ENCODE data around the gene VAV1. TPM values are rescaled to one million over a fixed set of nuclear protein-coding genes. Genes with fewer than 3 reads are reported as not detected.

VAV1 gene
- total and polyA plus RNA-seq, 9 of the 15 experiments (the other 6 are each of a cell fraction or from before 2014, with no cell fraction given), result 0.46 to 20.1 (median 11.1) TPM

DNA sequence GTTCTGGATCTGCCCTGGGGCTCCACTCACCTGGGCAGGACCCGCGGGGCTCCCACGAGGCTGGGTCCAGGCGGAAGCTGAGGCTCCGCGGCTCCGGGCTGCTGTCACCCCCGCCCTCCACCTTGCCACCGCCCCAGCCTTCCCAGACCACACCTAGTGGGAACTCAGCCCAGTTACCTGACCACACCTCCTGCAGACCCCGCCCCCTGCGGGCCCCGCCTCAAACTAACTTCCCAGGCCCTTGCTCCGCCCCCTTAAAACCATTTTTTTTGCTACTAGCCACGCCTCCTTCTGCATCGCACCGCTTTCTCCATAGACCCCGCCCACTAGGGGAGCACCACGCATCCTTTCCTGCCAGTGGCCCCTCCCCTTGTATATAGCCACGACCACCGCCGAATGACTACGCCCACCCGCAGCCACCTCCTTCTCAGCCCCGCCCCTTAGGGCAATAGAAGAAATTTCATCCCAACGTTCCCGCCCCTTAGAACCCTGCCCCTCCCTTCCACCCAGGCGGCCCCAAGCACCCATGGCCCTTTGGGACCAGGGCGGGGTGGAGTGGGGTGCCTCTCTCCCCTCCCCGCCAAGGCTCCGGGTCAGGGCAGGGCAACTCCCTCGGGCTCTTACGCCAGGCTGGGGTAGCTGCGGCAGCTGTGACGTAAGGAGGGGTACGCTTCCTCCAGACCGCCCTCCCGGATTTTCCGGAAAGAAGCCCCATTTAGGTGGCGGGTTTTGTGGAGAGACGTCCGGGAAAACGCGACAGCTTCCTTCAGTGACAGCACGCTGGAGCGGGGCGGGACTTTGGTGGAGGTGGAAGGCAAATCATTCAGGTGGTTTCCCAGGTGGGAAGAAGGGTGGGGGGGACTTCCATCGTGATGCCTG is 4.9 kb upstream of the VAV1 start, which contains the start of gene SH2D3A (continued):
- TF ChIP-seq LARP7 (IDR thresholded peaks at IDR 0.05) (no peak), PCBP1 (IDR thresholded peaks at IDR 0.05; ENCODE audit: low read depth, low read length, poor library complexity, severe bottlenecking) (no peak), ZNF408 (CRISPR knock-in tag; IDR thresholded peaks at IDR 0.05; ENCODE audit: low read depth) (no peak), ID3 (CRISPR knock-in tag; IDR thresholded peaks at IDR 0.05) (no peak), ID3 (tag; IDR thresholded peaks at IDR 0.05) (no peak), ZNF764 (CRISPR knock-in tag; IDR thresholded peaks at IDR 0.05; ENCODE audit: low read depth) (no peak), CREB3L1 (IDR thresholded peaks at IDR 0.05; ENCODE audit: borderline replicate concordance, low read depth) (no peak), PKNOX1 (IDR thresholded peaks at IDR 0.05) (no peak; the same call in 1 of the 2 replicates), ZBTB1 (CRISPR knock-in tag; IDR thresholded peaks at IDR 0.05; ENCODE audit: borderline replicate concordance, low read depth) (no peak), ZNF197 (CRISPR knock-in tag; IDR thresholded peaks at IDR 0.05; ENCODE audit: low read depth) (no peak), POLR2B (IDR thresholded peaks at IDR 0.05; ENCODE audit: low read depth, partially characterized antibody) (peak; percentile 42), RBFOX2 (IDR thresholded peaks at IDR 0.05; ENCODE audit: low read depth, low read length) (peak; percentile 74), SMARCC2 (IDR thresholded peaks at IDR 0.05; ENCODE audit: low read depth) (no peak), DDX20 (tag; IDR thresholded peaks at IDR 0.05; ENCODE audit: low read depth) (no peak), ZNF445 (CRISPR knock-in tag; IDR thresholded peaks at IDR 0.05; ENCODE audit: low read depth) (no peak), SIX5 (IDR thresholded peaks at IDR 0.05; ENCODE audit: borderline replicate concordance in 1 of 2, insufficient read depth in 1 of 2, low read depth in 1 of 2, low read length in 2 of 2) (no peak), ZNF146 (CRISPR knock-in tag; IDR thresholded peaks at IDR 0.05; ENCODE audit: unreplicated experiment) (no peak), HNRNPH1 (optimal IDR thresholded peaks at IDR 0.05; ENCODE audit: low read depth, low read length) (no peak), FOXM1 (IDR thresholded peaks at IDR 0.05; ENCODE audit: low read depth) (no peak), FOXM1 (CRISPR knock-in tag; IDR thresholded peaks at IDR 0.05; ENCODE audit: low read depth) (no peak)
- TF ChIP-seq, protein P1, sequence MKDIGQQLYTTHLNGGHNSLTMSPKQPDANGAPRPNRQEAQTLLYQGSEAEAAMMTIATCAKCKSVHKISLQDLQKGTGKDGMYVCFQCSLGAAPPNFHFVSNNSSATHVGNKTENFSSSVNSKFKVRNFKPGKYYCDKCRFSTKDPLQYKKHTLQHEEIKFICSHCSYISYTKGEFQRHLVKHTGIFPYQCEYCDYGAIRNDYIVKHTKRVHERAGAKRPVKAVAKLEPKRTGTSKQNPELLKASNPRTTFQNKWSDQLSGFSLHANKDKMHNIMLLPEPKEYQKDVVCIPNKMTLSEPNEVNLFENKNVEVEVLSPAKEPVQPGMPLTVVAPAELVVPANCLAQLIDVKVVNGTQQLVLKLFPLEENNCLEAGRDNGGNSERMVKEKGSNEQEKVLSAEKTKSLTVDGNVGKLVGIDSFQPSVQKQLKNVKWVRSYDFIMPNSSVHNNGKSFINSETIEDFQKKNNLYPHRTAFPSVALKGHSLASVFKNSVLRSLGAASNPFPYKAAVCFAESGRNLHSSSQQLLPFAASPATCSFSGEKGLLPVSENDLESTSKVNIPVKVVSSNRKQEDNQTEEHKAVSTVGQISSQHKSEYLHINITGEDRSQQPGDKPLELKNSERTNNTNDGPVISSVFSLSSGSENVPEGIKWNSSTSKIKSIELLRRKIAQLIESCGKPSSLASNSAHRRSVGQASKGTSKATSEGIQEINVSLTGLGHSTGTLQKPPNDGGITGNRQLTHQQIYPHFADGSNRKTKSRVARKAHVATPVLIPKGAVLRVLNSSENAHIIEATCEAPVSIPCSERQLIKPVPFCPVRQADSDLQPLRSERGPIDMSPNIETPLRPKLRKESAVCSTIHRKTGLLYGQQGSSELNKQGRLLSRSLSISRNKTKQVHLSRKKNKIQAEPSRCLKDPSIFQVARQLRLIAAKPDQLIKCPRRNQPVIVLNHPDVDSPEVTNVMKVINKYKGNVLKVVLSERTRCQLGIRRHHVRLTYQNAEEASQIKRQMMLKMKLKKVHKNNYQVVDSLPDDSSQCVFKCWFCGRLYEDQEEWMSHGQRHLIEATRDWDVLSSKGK (CRISPR knock-in tag; IDR thresholded peaks at IDR 0.05), result no peak

All from K562 (cell line).